Right lobe of liver (tissue), 4 donors: ENCODE data around the gene CDH23.

Experiments used
- CTCF ChIP-seq, 4 donors: fragments of 200-600 bp in 3 of 4; fragments of 450-650 bp in 1 of 4; IDR thresholded peaks; one replicate each; pipeline versions ENCODE4 v1.5.1 to v1.8.0; 2016 to 2022; ENCODE audit warnings: antibody characterized with exemption in 4 of 4, mild to moderate bottlenecking in 2 of 4
- POLR2A ChIP-seq: fragments of 450-650 bp; IDR thresholded peaks from one replicate; pipeline ENCODE4 v1.6.1; 2017; ENCODE audit warnings: antibody characterized with exemption, mild to moderate bottlenecking
- donor health status: DM: no; HTN: no; CAD: no.
- donor health status: DM: no; HTN: no; CAD: no.
- donor health status: DM: no; HTN: yes; CAD: no.

GRCh38 chr10:71700731-71701368 is 304.1 kb downstream of the CDH23 start:
- TF ChIP-seq CTCF (IDR thresholded peaks at IDR 0.05) = no peak
- TF ChIP-seq POLR2A = no peak
